GM12872 (cell line): ENCODE results near the gene TBX4.

Source experiments
- CTCF ChIP-seq: IDR thresholded peaks from 3 replicates; pipeline ENCODE4 v1.5.1; 2011; ENCODE audit warnings: low read depth, mild to moderate bottlenecking, low read length, moderate library complexity; ENCODE audit not compliant: insufficient read depth

The TBX4 gene

GRCh38 chr17:61443475-61443882 lies 8.7 kb upstream of the TBX4 start:
- no peak for TF ChIP-seq CTCF

GRCh38 chr17:61444075-61444474 lies 8.1 kb upstream of the TBX4 start:
- no peak for TF ChIP-seq CTCF

- no peak for TF ChIP-seq CTCF
Measured at GRCh38 chr17:61444831-61445230, 7.4 kb upstream of the TBX4 start.

- TF ChIP-seq CTCF = no peak
Measured at GRCh38 chr17:61447358-61447757, 4.9 kb upstream of the TBX4 start.

- TF ChIP-seq CTCF = no peak
Measured at GRCh38 chr17:61448042-61448441, 4.2 kb upstream of the TBX4 start.

- no peak for TF ChIP-seq CTCF
Measured at GRCh38 chr17:61449707-61450640, 2.2 kb upstream of the TBX4 start.

- peak; percentile 14; the same call in 1 of the 3 replicates for TF ChIP-seq CTCF
Measured at GRCh38 chr17:61450641-61451537, 1.3 kb upstream of the TBX4 start.
